HCT116 (cell line): ENCODE measurements around the gene NAPB. TPM values are rescaled to one million over a fixed set of nuclear protein-coding genes. Genes with fewer than 3 reads are reported as not detected.

Experiments
- ATAC-seq: fragments of 200-7000 bp; cut with Tn5 transposase; 2 replicates; pipeline ENCODE4 v1.9.1; 2020; ENCODE audit warnings: mild to moderate bottlenecking, moderate library complexity
- BruUV-seq: library from RNA; stranded (reverse); fragments of 400-500 nt; replicated peaks from 2 replicates; lab custom pipeline; 2021; lab: Mats Ljungman, UMichigan
- CTCF ChIA-PET: fragments of 300-600 bp; sonication (Branson Sonifier 250); formaldehyde crosslinking; loops from one replicate; lab custom pipeline; 2021; ENCODE audit warnings: antibody characterized with exemption; lab: Charles Lee
- POLR2A ChIA-PET: fragments of 300-600, 350-600 bp; sonication (Branson Sonifier 250); formaldehyde crosslinking; loops from one replicate; lab custom pipeline; 2021; ENCODE audit warnings: antibody characterized with exemption; lab: Charles Lee
- RAD21 ChIA-PET, 2 experiments: fragments of 300-600 bp; sonication (Branson Sonifier 250); formaldehyde crosslinking; loops; one replicate each; lab custom pipeline; 2023; ENCODE audit warnings: low total read pairs in 2 of 2; ENCODE audit not compliant: uncharacterized antibody in 2 of 2, unreplicated experiment in 2 of 2, low non-redundant PET in 1 of 2; lab: Charles Lee
- DNase-seq: peaks from one replicate; pipeline ENCODE4 v3.0.0-alpha.2; 2010; ENCODE audit warnings: low read depth, low spot score
- H2AFZ ChIP-seq: fragments of 200-600 bp; shearing (Covaris generic), sonication (generic); 2 replicates; pipeline ENCODE4 v1.6.1; 2017; ENCODE audit warnings: low read depth, mixed run types, mixed read lengths, antibody characterized with exemption, low read length; ENCODE audit not compliant: poor library complexity, severe bottlenecking
- H3K27ac ChIP-seq: 2 replicates; pipeline ENCODE4 v1.5.1; 2012; ENCODE audit warnings: low read depth, low read length
- H3K27me3 ChIP-seq: fragments of 200-600 bp; sonication (generic); 2 replicates; pipeline ENCODE4 v1.6.1; 2016; ENCODE audit warnings: mixed run types, low read length, mixed read lengths; ENCODE audit not compliant: insufficient read depth
- H3K36me3 ChIP-seq, 2 experiments: fragments of 200-500 bp in 1 of 2; fragments of 200-600 bp in 1 of 2; sonication (Bioruptor generic) in 1 of 2; sonication (generic) in 1 of 2; 2 replicates each; pipeline versions ENCODE4 v1.5.1 to v1.6.1; 2014 to 2016; ENCODE audit warnings: low read length in 2 of 2, inconsistent platforms in 1 of 2, mixed read lengths in 1 of 2, mixed run types in 1 of 2; ENCODE audit not compliant: insufficient read depth in 2 of 2, control insufficient read depth in 1 of 2
- H3K4me1 ChIP-seq, 2 experiments: fragments of 200-600 bp in 1 of 2; sonication (generic) in 1 of 2; 2 replicates each; pipeline versions ENCODE4 v1.5.1 to v1.6.1; 2012 to 2017; ENCODE audit warnings: low read length in 2 of 2, inconsistent platforms in 1 of 2, mild to moderate bottlenecking in 1 of 2, mixed read lengths in 1 of 2, mixed run types in 1 of 2, moderate library complexity in 1 of 2; ENCODE audit not compliant: insufficient read depth in 2 of 2, control insufficient read depth in 1 of 2
- H3K4me2 ChIP-seq: fragments of 200-600 bp; sonication (generic); 2 replicates; pipeline ENCODE4 v1.6.1; 2017; ENCODE audit warnings: mixed run types, low read length, mixed read lengths
- H3K4me3 ChIP-seq, 2 experiments: fragments of 200-600 bp in 1 of 2; sonication (generic) in 1 of 2; replicated peaks in 1 of 2; 2 replicates each; pipeline ENCODE4 v1.5.1; 2011 to 2016; ENCODE audit warnings: low read length in 2 of 2, control low read depth in 1 of 2, low read depth in 1 of 2, mild to moderate bottlenecking in 1 of 2, mixed read lengths in 1 of 2, mixed run types in 1 of 2
- H3K79me2 ChIP-seq: fragments of 200-600 bp; sonication (generic); 2 replicates; pipeline ENCODE4 v1.6.1; 2017; ENCODE audit warnings: mild to moderate bottlenecking, mixed run types, low read length, moderate library complexity, mixed read lengths; ENCODE audit not compliant: insufficient read depth
- H3K9ac ChIP-seq: fragments of 200-600 bp; sonication (generic); 2 replicates; pipeline ENCODE4 v1.6.1; 2016; ENCODE audit warnings: low read length, mixed read lengths
- H3K9me2 ChIP-seq: fragments of 200-600 bp; sonication (generic), shearing (Covaris generic); 2 replicates; pipeline ENCODE4 v1.6.1; 2017; ENCODE audit warnings: mixed run types, mild to moderate bottlenecking, moderate library complexity; ENCODE audit not compliant: insufficient read depth
- H3K9me3 ChIP-seq, 2 experiments: fragments of 200-500 bp in 1 of 2; fragments of 200-600 bp in 1 of 2; sonication (Bioruptor generic) in 1 of 2; sonication (generic) in 1 of 2; 2 replicates each; pipeline ENCODE4 v1.6.1; 2014 to 2017; ENCODE audit warnings: low read length in 2 of 2, mixed read lengths in 2 of 2, inconsistent platforms in 1 of 2, low read depth in 1 of 2, mild to moderate bottlenecking in 1 of 2, mixed run types in 1 of 2, moderate library complexity in 1 of 2; ENCODE audit not compliant: control insufficient read depth in 1 of 2, insufficient read depth in 1 of 2
- H4K20me1 ChIP-seq: fragments of 200-600 bp; sonication (generic), shearing (Covaris generic); 2 replicates; pipeline ENCODE4 v1.6.1; 2017; ENCODE audit warnings: mixed run types, mild to moderate bottlenecking, moderate library complexity; ENCODE audit not compliant: insufficient read depth
- CEBPB ChIP-seq: IDR thresholded peaks from 2 replicates; pipeline ENCODE4 v1.6.1; 2012; ENCODE audit warnings: low read depth
- MAX ChIP-seq: IDR thresholded peaks from 2 replicates; pipeline ENCODE4 v1.6.1; 2012
- POLR2A ChIP-seq: IDR thresholded peaks from 2 replicates; pipeline ENCODE4 v1.7.0; 2011; ENCODE audit warnings: borderline replicate concordance; ENCODE audit not compliant: insufficient read depth, insufficient read length; ENCODE audit errors: extremely low read depth
- RAD21 ChIP-seq: IDR thresholded peaks from 2 replicates; pipeline ENCODE4 v1.6.1; 2012; ENCODE audit warnings: low read depth, mild to moderate bottlenecking
- SP1 ChIP-seq: IDR thresholded peaks from 2 replicates; pipeline ENCODE4 v1.6.1; 2012; ENCODE audit warnings: low read depth
- SRF ChIP-seq: IDR thresholded peaks from 2 replicates; pipeline ENCODE4 v1.6.1; 2012; ENCODE audit warnings: low read depth
- YY1 ChIP-seq: IDR thresholded peaks from 2 replicates; pipeline ENCODE4 v1.6.1; 2011; ENCODE audit warnings: low read length, low read depth, moderate library complexity, mild to moderate bottlenecking; ENCODE audit not compliant: insufficient replicate concordance; ENCODE audit errors: extremely low read depth
- ZBTB33 ChIP-seq: IDR thresholded peaks from 2 replicates; pipeline ENCODE4 v1.6.1; 2011; ENCODE audit warnings: mild to moderate bottlenecking, low read length, moderate library complexity; ENCODE audit not compliant: insufficient replicate concordance; ENCODE audit errors: extremely low read depth
- ZFX ChIP-seq: fragments of 450-650 bp; IDR thresholded peaks from 2 replicates; pipeline ENCODE4 v1.6.1; 2017
- ZNF274 ChIP-seq: fragments of 200-500 bp; sonication (Bioruptor generic); IDR thresholded peaks from 2 replicates; pipeline ENCODE4 v1.6.1; 2014; ENCODE audit warnings: mild to moderate bottlenecking, low read depth, low read length, inconsistent platforms
- intact Hi-C: fragments of 100-400 bp; cut with micrococcal nuclease; formaldehyde crosslinking; loops from 2 replicates; pipeline ENCODE4 v1.10.0; 2022
- total RNA-seq: library from RNA; stranded (reverse); gene quantifications from one replicate; pipeline ENCODE4 v1.2.1, GENCODE V29; 2021; ENCODE audit not compliant: unreplicated experiment

The NAPB gene
- total RNA-seq, 1 experiment from 2014 or later = 7.9 TPM

- H3K36me3 ChIP-seq = no peaks in the 10 kb centered on the region; a peak in 1 of 4 replicates
- H3K9ac ChIP-seq = no peak overlapping the region
- ChIA-PET CTCF (no interaction called here), RAD21 (no interaction called here), POLR2A (no interaction called here)
- intact Hi-C loops = loop anchor here (10.0 kb wide), 1 partner anchor 45 kb away; the partner anchor contains the start of gene GZF1
- H3K4me3 ChIP-seq = no peak overlapping the region
- H2AFZ ChIP-seq = no peak overlapping the region
- no peaks in the 10 kb centered on the region for H3K4me1 ChIP-seq
- H3K9me2 ChIP-seq = no peaks in the 10 kb centered on the region
- H3K79me2 ChIP-seq = peaks cover 92% of the 10 kb centered on the region
- no peak overlapping the region for H3K27ac ChIP-seq
- no peaks in the 10 kb centered on the region for H3K9me3 ChIP-seq
- no peaks in the 10 kb centered on the region for H3K27me3 ChIP-seq
- no peak for ATAC-seq
- no peak for TF ChIP-seq SP1
- H4K20me1 ChIP-seq = peaks cover 5% of the 10 kb centered on the region; the same call in 1 of the 2 replicates
- no peak overlapping the region for H3K4me2 ChIP-seq
- no peak for DNase-seq
- no TSS peak for BruUV-seq
Observed at GRCh38 chr20:23409800-23410199, 11.5 kb downstream of the NAPB start.

GRCh38 chr20:23408957-23409356, 12.3 kb downstream of the NAPB start:
- intact Hi-C loops = no loop called here
- Histone ChIP-seq H4K20me1 (peaks cover 5% of the 10 kb centered on the region; the same call in 1 of the 2 replicates), H3K79me2 (peaks cover 90% of the 10 kb centered on the region), H3K27ac (no peak overlapping the region), H3K9ac (no peak overlapping the region), H3K9me2 (no peaks in the 10 kb centered on the region), H3K4me1 (no peaks in the 10 kb centered on the region), H3K9me3 (no peaks in the 10 kb centered on the region), H2AFZ (no peak overlapping the region), H3K27me3 (no peaks in the 10 kb centered on the region), H3K36me3 (no peaks in the 10 kb centered on the region; a peak in 1 of 4 replicates), H3K4me3 (no peak overlapping the region), H3K4me2 (no peak overlapping the region)
- ChIA-PET CTCF (no interaction called here), POLR2A (no interaction called here), RAD21 (no interaction called here)
- DNase-seq (no peak), ATAC-seq (no peak)
- no TSS peak for BruUV-seq
- TF ChIP-seq MAX = no peak
- no peak for TF ChIP-seq ZNF274
- TF ChIP-seq RAD21 = no peak
- no peak for TF ChIP-seq POLR2A
- no peak for TF ChIP-seq CEBPB
- TF ChIP-seq ZFX = no peak
- no peak for TF ChIP-seq ZBTB33
- no peak for TF ChIP-seq SRF
- TF ChIP-seq YY1 = no peak
